ENCODE data around the gene P2RX3. TPM values are rescaled to one million over a fixed set of nuclear protein-coding genes. Genes with fewer than 3 reads are reported as not detected.

P2RX3 gene
- total and polyA plus RNA-seq, 10 of the 15 experiments (the other 5 are each of a cell fraction or from before 2014, with no cell fraction given): 0.05 to 0.12 TPM; not detected in 8

- no peak for TF ChIP-seq IRF3 (IDR thresholded peaks at IDR 0.05)
- TF ChIP-seq ZBED1 (IDR thresholded peaks at IDR 0.05; ENCODE audit: borderline replicate concordance): no peak
- no peak for TF ChIP-seq EZH2 (IDR thresholded peaks at IDR 0.05; ENCODE audit: borderline replicate concordance, control insufficient read depth, low read depth, low read length)
- TF ChIP-seq ZSCAN29 (IDR thresholded peaks at IDR 0.05): no peak
Observed at GRCh38 chr11:57316017-57316416, 22.1 kb upstream of the P2RX3 start (continued).

GRCh38 chr11:57318178-57318577 lies 20.0 kb upstream of the P2RX3 start:
- ChIA-PET POLR2A (no interaction called here), RAD21 (ENCODE audit: unreplicated experiment) (no interaction called here), CTCF (no interaction called here), SMC1A (ENCODE audit: uncharacterized antibody, unreplicated experiment) (no interaction called here)
- Histone ChIP-seq H2AFZ (ENCODE audit: control insufficient read depth, low read depth, low read length) (no peak overlapping the region), H3K4me3 (no peak overlapping the region), H3K27me3 (replicated peaks in 1 of 2; ENCODE audit: control insufficient read depth in 2 of 2, insufficient read depth in 2 of 2, low read length in 1 of 2) (no peaks in the 10 kb centered on the region), H3K4me1 (ENCODE audit: control insufficient read depth, insufficient read depth, low read length) (no peaks in the 10 kb centered on the region; the same call in 1 of the 2 replicates), H3K79me2 (ENCODE audit: control insufficient read depth, insufficient read depth, low read length) (no peaks in the 10 kb centered on the region), H3K9ac (ENCODE audit: control insufficient read depth, insufficient read depth, low read length) (no peak overlapping the region), H3K36me3 (ENCODE audit: control insufficient read depth in 2 of 2, insufficient read depth in 2 of 2, low read length in 1 of 2) (peaks cover under 1 to 2% of the 10 kb centered on the region in 2 experiments; a peak in 2 of 4 replicates), H3K4me2 (ENCODE audit: control insufficient read depth, insufficient read depth) (no peak overlapping the region), H3K27ac (ENCODE audit: control insufficient read depth, insufficient read depth) (no peak overlapping the region), H3K9me3 (replicated peaks; ENCODE audit: control insufficient read depth, insufficient read depth, low read length) (no peaks in the 10 kb centered on the region), H4K20me1 (ENCODE audit: control insufficient read depth, insufficient read depth) (no peaks in the 10 kb centered on the region)
- no peak for FAIRE-seq
- 86% methylated on average over 2 of the region's 2 CpGs for WGBS (ENCODE audit: insufficient coverage, insufficient replicate concordance, low lambda C conversion rate, missing lambda C conversion rate)
- ATAC-seq: no peak
- intact Hi-C loops (cut with micrococcal nuclease; ENCODE audit: unreplicated experiment): no loop called here
- DNase-seq (ENCODE audit: low read depth, low spot score): no peak
- in situ Hi-C loops (cut with MboI): no loop called here
- BruUV-seq (replicated peaks): no TSS peak
- no peak for TF ChIP-seq POLR2AphosphoS5 (IDR thresholded peaks at IDR 0.05; ENCODE audit: low read length)
- no peak for TF ChIP-seq HDGF (IDR thresholded peaks at IDR 0.05)
- no peak for TF ChIP-seq TBL1XR1 (IDR thresholded peaks at IDR 0.05; ENCODE audit: low read depth, low read length)
- no peak for TF ChIP-seq CHD4 (IDR thresholded peaks at IDR 0.05)
- TF ChIP-seq PKNOX1 (IDR thresholded peaks at IDR 0.05): no peak
- TF ChIP-seq ATF7 (IDR thresholded peaks at IDR 0.05; ENCODE audit: low read depth): no peak
- TF ChIP-seq CEBPZ (IDR thresholded peaks at IDR 0.05; ENCODE audit: low read depth, low read length): no peak
- no peak for TF ChIP-seq SKIL (IDR thresholded peaks at IDR 0.05; ENCODE audit: low read depth, poor library complexity, severe bottlenecking)
- TF ChIP-seq RAD51 (IDR thresholded peaks at IDR 0.05): no peak
- TF ChIP-seq MXI1 (IDR thresholded peaks at IDR 0.05; ENCODE audit: low read depth, low read length): no peak
